Measurements from ENCODE around the gene OOSP3. TPM values are rescaled to one million over a fixed set of nuclear protein-coding genes. Genes with fewer than 3 reads are reported as not detected.

OOSP3 gene, protein sequence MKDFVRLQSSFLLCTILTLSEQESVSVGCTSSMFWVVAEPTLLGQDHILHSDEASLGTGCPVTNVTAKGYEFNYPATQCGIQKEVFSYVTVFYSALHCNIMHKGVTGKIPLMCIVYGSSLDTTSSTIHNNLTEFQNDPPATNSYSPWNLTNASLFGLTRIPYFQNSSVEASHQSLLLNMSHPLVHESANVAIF
- total RNA-seq, result not detected

DNA sequence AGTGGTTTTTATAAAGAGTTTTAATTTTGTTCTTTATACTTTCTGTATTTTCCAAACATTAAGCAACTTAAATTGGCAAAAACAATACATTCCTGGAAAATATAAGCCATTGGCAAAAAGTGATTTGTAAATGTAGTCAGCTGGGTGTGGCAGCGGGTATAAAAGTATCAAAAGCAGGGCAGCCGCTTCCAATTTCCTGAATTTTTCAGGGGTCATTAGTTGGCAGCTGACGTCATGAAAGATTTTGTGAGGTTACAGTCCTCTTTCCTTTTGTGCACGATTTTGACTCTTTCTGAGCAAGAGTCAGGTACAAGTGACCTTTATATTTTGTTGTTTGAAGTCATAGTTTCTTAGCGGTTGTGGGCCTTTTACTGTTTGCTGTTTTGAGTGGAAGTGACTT, at the start of gene OOSP3:
Gene OOSP3 (plus strand): TSS at position 208 of the 400 bp plus-strand sequence. CDS start 27 bp downstream, at position 235.
- no peak for DNase-seq (ENCODE audit: extremely low spot score in 2 of 2)
- no peak within 1 kb of the TSS for H3K27ac ChIP-seq
- no peaks in the 10 kb centered on the region for H3K36me3 ChIP-seq
- no peak within 1 kb of the TSS for H3K4me3 ChIP-seq
- no peaks in the 10 kb centered on the region for H3K9me3 ChIP-seq
- intact Hi-C loops (cut with DNase I), result no loop called here
- no peaks in the 10 kb centered on the region for H3K27me3 ChIP-seq
- TF ChIP-seq POLR2A (IDR thresholded peaks at IDR 0.05), result no peak
- TF ChIP-seq POLR2AphosphoS5 (IDR thresholded peaks at IDR 0.05; ENCODE audit: insufficient read depth in 1 of 2, low read depth in 1 of 2), result no peak
- TF ChIP-seq, protein P1, sequence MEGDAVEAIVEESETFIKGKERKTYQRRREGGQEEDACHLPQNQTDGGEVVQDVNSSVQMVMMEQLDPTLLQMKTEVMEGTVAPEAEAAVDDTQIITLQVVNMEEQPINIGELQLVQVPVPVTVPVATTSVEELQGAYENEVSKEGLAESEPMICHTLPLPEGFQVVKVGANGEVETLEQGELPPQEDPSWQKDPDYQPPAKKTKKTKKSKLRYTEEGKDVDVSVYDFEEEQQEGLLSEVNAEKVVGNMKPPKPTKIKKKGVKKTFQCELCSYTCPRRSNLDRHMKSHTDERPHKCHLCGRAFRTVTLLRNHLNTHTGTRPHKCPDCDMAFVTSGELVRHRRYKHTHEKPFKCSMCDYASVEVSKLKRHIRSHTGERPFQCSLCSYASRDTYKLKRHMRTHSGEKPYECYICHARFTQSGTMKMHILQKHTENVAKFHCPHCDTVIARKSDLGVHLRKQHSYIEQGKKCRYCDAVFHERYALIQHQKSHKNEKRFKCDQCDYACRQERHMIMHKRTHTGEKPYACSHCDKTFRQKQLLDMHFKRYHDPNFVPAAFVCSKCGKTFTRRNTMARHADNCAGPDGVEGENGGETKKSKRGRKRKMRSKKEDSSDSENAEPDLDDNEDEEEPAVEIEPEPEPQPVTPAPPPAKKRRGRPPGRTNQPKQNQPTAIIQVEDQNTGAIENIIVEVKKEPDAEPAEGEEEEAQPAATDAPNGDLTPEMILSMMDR (IDR thresholded peaks at IDR 0.05), result no peak
- no peaks in the 10 kb centered on the region for H3K4me1 ChIP-seq

DNA sequence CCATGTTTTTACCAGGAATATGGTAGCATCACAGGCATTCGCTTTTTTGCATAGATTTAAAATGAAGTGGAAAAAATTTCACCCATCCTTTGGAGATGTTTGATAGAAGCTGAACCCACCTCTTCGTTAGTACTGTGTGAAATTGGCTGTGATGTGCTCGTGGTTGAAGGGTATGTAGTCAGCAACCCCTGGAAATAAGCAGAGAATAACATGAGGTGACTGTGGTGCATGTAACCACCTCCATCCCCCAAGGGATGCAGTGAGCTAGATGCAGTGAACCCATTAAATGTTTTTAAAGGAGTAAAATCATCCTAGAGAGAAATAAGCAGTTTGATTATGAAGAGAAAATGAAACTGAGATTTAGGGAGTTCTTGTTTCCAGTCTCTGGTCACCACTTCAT, 49.2 kb upstream of the OOSP3 start:
- no peaks in the 10 kb centered on the region for H3K36me3 ChIP-seq
- no peaks in the 10 kb centered on the region for H3K4me1 ChIP-seq
- no peak for DNase-seq (ENCODE audit: extremely low spot score in 2 of 2)
- no peaks in the 10 kb centered on the region for H3K9me3 ChIP-seq
- intact Hi-C loops (cut with DNase I), result no loop called here
- H3K27ac ChIP-seq, result no peak overlapping the region
- no peak overlapping the region for H3K4me3 ChIP-seq
- H3K27me3 ChIP-seq, result no peaks in the 10 kb centered on the region
- TF ChIP-seq, protein P1 (IDR thresholded peaks at IDR 0.05), result no peak
- TF ChIP-seq POLR2AphosphoS5 (IDR thresholded peaks at IDR 0.05; ENCODE audit: insufficient read depth in 1 of 2, low read depth in 1 of 2), result no peak
- no peak for TF ChIP-seq POLR2A (IDR thresholded peaks at IDR 0.05)

DNA sequence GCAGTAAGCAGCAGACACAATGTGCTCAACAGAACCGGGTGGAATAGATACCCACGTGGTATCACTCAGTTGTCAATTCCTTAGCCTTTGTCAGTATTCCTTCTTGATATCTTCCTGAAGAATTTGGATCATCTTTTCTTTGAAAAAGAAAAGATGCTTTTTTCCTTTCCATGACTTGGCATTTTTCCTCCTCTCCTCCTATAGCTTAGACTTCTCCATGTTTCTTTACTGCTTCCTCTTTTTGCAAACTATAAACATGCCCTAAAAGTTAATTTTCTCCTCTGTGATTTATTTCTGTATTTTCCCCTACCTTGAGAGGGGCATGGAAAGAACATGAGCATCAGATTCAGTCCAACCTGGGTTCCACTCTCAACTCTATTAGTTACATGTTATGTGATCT, 45.0 kb upstream of the OOSP3 start:
- DNase-seq (ENCODE audit: extremely low spot score in 2 of 2), result no peak
- intact Hi-C loops (cut with DNase I), result no loop called here
- Histone ChIP-seq H3K27ac (no peak overlapping the region), H3K4me3 (no peak overlapping the region), H3K36me3 (no peaks in the 10 kb centered on the region), H3K27me3 (no peaks in the 10 kb centered on the region), H3K4me1 (no peaks in the 10 kb centered on the region), H3K9me3 (no peaks in the 10 kb centered on the region)
- TF ChIP-seq POLR2A (IDR thresholded peaks at IDR 0.05), result no peak
- no peak for TF ChIP-seq POLR2AphosphoS5 (IDR thresholded peaks at IDR 0.05; ENCODE audit: insufficient read depth in 1 of 2, low read depth in 1 of 2)
- TF ChIP-seq, protein P1 (IDR thresholded peaks at IDR 0.05), result no peak

DNA sequence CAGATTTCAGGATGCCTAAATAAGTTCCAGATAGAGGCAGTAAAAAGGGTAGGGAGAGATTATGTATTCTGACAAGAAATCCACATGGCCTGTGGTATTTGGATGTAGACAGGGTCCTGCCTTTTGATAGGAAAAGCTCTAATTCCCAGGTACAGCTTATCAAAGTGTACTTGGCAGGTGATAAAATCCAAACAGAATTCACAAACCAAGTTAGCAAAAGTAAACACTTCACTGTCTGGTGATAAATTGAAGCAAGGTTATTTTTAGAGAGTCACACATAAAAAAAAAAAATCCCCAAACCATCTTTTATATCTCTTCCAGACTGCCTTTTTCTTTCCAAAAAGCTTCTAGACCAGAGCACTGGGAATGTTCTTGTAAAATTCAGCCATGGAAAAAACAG, 39.0 kb upstream of the OOSP3 start:
- intact Hi-C loops (cut with DNase I), result no loop called here
- H3K9me3 ChIP-seq, result no peaks in the 10 kb centered on the region

DNA sequence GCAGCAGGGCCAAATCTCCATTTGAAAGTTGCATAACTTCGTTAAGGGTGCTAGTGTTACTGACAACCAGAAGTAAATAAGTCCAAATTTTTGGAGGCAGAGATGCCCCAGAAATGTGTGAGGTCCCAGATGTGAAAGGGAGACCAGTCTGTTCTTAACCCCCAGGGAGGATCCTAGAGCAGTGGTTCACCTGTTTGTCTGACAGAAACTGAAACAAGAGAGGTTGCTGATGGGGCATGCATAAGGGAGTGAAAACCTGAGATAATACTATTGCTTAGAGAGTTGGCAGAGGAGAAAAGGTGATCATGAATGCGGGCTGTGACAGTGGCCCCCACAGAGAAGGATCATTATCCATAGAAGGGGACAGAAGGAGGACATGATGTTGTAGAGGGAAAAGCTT, 37.1 kb upstream of the OOSP3 start:
- Histone ChIP-seq H3K4me3 (no peak overlapping the region), H3K4me1 (no peaks in the 10 kb centered on the region), H3K36me3 (no peaks in the 10 kb centered on the region), H3K27me3 (no peaks in the 10 kb centered on the region), H3K27ac (no peak overlapping the region), H3K9me3 (no peaks in the 10 kb centered on the region)
- intact Hi-C loops (cut with DNase I), result no loop called here
- TF ChIP-seq POLR2A (IDR thresholded peaks at IDR 0.05) (no peak), POLR2AphosphoS5 (IDR thresholded peaks at IDR 0.05; ENCODE audit: insufficient read depth in 1 of 2, low read depth in 1 of 2) (no peak)
- TF ChIP-seq, protein P1 (IDR thresholded peaks at IDR 0.05), result no peak
- DNase-seq (ENCODE audit: extremely low spot score in 2 of 2), result no peak

More for the DNA sequence above, 39.0 kb upstream of the OOSP3 start:
- Histone ChIP-seq H3K27ac (no peak overlapping the region), H3K36me3 (no peaks in the 10 kb centered on the region), H3K27me3 (no peaks in the 10 kb centered on the region), H3K4me1 (no peaks in the 10 kb centered on the region), H3K4me3 (no peak overlapping the region)
- DNase-seq (ENCODE audit: extremely low spot score in 2 of 2), result no peak
- TF ChIP-seq, protein P1 (IDR thresholded peaks at IDR 0.05), result no peak
- no peak for TF ChIP-seq POLR2AphosphoS5 (IDR thresholded peaks at IDR 0.05; ENCODE audit: insufficient read depth in 1 of 2, low read depth in 1 of 2)
- TF ChIP-seq POLR2A (IDR thresholded peaks at IDR 0.05), result no peak

All from vagina (tissue), 2 donors.